H9 (cell line): ENCODE measurements around the gene SRC. TPM values are rescaled to one million over a fixed set of nuclear protein-coding genes. Genes with fewer than 3 reads are reported as not detected.

Experiments
- DNase-seq: peaks from one replicate; pipeline ENCODE4 v3.0.0-alpha.2; 2017
- H2AFZ ChIP-seq: one replicate; pipeline ENCODE4 v1.6.1; 2013; ENCODE audit warnings: mild to moderate bottlenecking, low read length, control low read depth, moderate library complexity
- H2AK5ac ChIP-seq: 2 replicates; pipeline ENCODE4 v1.6.1; 2013; ENCODE audit warnings: low read length, control low read depth, mixed read lengths; ENCODE audit not compliant: insufficient read length
- H2BK120ac ChIP-seq: one replicate; pipeline ENCODE4 v1.6.1; 2013; ENCODE audit warnings: low read depth, mild to moderate bottlenecking, low read length, control low read depth, inconsistent platforms; ENCODE audit not compliant: poor library complexity, severe bottlenecking
- H2BK12ac ChIP-seq: 2 replicates; pipeline ENCODE4 v1.6.1; 2013; ENCODE audit warnings: low read length, control low read depth, mixed read lengths, low read depth; ENCODE audit not compliant: insufficient read length
- H2BK15ac ChIP-seq: 2 replicates; pipeline ENCODE4 v1.6.1; 2013; ENCODE audit warnings: low read depth, low read length, control low read depth
- H2BK20ac ChIP-seq: one replicate; pipeline ENCODE4 v1.6.1; 2013; ENCODE audit warnings: low read depth, mild to moderate bottlenecking, low read length, control low read depth, inconsistent platforms; ENCODE audit not compliant: poor library complexity, severe bottlenecking
- H2BK5ac ChIP-seq: 2 replicates; pipeline ENCODE4 v1.6.1; 2013; ENCODE audit warnings: low read length, control low read depth, mixed read lengths; ENCODE audit not compliant: insufficient read length
- H3K14ac ChIP-seq: 2 replicates; pipeline ENCODE4 v1.6.1; 2013; ENCODE audit warnings: low read length, control low read depth; ENCODE audit not compliant: insufficient read depth
- H3K18ac ChIP-seq: 2 replicates; pipeline ENCODE4 v1.6.1; 2013; ENCODE audit warnings: low read depth, mild to moderate bottlenecking, mixed read lengths, low read length, control low read depth; ENCODE audit not compliant: insufficient read length
- H3K23ac ChIP-seq: 2 replicates; pipeline ENCODE4 v1.6.1; 2013; ENCODE audit warnings: low read length, control low read depth, mixed read lengths, low read depth; ENCODE audit not compliant: insufficient read length
- H3K23me2 ChIP-seq: 2 replicates; pipeline ENCODE4 v1.6.1; 2013; ENCODE audit warnings: low read depth, mild to moderate bottlenecking, mixed read lengths, low read length, control low read depth; ENCODE audit not compliant: insufficient read length, poor library complexity, severe bottlenecking
- H3K27ac ChIP-seq: 2 replicates; pipeline ENCODE4 v1.5.1; 2013; ENCODE audit warnings: low read length, control low read depth, mixed read lengths, low read depth; ENCODE audit not compliant: insufficient read length
- H3K27me3 ChIP-seq: 2 replicates; pipeline ENCODE4 v1.6.1; 2013; ENCODE audit warnings: low read length, control low read depth, inconsistent platforms; ENCODE audit not compliant: insufficient read depth
- H3K4ac ChIP-seq: 2 replicates; pipeline ENCODE4 v1.6.1; 2013; ENCODE audit warnings: low read depth, mild to moderate bottlenecking, control low read depth, inconsistent platforms, low read length, moderate library complexity
- H3K4me1 ChIP-seq: 2 replicates; pipeline ENCODE4 v1.6.1; 2013; ENCODE audit warnings: low read length, control low read depth, inconsistent platforms; ENCODE audit not compliant: insufficient read depth
- H3K4me2 ChIP-seq: 2 replicates; pipeline ENCODE4 v1.6.1; 2013; ENCODE audit warnings: low read length, control low read depth, mixed read lengths; ENCODE audit not compliant: insufficient read length, insufficient read depth
- H3K56ac ChIP-seq: 2 replicates; pipeline ENCODE4 v1.6.1; 2013; ENCODE audit warnings: low read depth, mild to moderate bottlenecking, mixed read lengths, low read length, control low read depth; ENCODE audit not compliant: insufficient read length
- H3K79me1 ChIP-seq: 2 replicates; pipeline ENCODE4 v1.6.1; 2013; ENCODE audit warnings: low read depth, mild to moderate bottlenecking, moderate library complexity, low read length, control low read depth, inconsistent platforms; ENCODE audit not compliant: insufficient read depth, poor library complexity, severe bottlenecking
- H3K79me2 ChIP-seq: 2 replicates; pipeline ENCODE4 v1.6.1; 2013; ENCODE audit warnings: low read length, control low read depth, inconsistent platforms; ENCODE audit not compliant: insufficient read depth
- H3K9ac ChIP-seq: 2 replicates; pipeline ENCODE4 v1.6.1; 2013; ENCODE audit warnings: low read length, control low read depth, mixed read lengths; ENCODE audit not compliant: insufficient read length; ENCODE audit errors: extremely low read depth
- H3K9me3 ChIP-seq: one replicate; pipeline ENCODE4 v1.6.1; 2013; ENCODE audit warnings: low read depth, low read length, inconsistent platforms; ENCODE audit not compliant: control insufficient read depth
- H3T11ph ChIP-seq: one replicate; pipeline ENCODE4 v1.6.1; 2013; ENCODE audit warnings: mild to moderate bottlenecking, low read length, control low read depth, inconsistent platforms
- H4K20me1 ChIP-seq: one replicate; pipeline ENCODE4 v1.6.1; 2013; ENCODE audit not compliant: control insufficient read depth, insufficient read length, insufficient read depth
- H4K5ac ChIP-seq: 2 replicates; pipeline ENCODE4 v1.6.1; 2013; ENCODE audit warnings: low read depth, mild to moderate bottlenecking, mixed read lengths, low read length, control low read depth; ENCODE audit not compliant: insufficient read length
- H4K8ac ChIP-seq: replicated peaks from 2 replicates; pipeline ENCODE4 v1.6.1; 2013; ENCODE audit warnings: low read length, control low read depth, mixed read lengths, low read depth; ENCODE audit not compliant: insufficient read length
- H4K91ac ChIP-seq: 2 replicates; pipeline ENCODE4 v1.6.1; 2013; ENCODE audit warnings: low read depth, mild to moderate bottlenecking, moderate library complexity, mixed read lengths, low read length, control low read depth; ENCODE audit not compliant: insufficient read length
- H3K27ac Mint-ChIP-seq, 3 experiments: 2 replicates in 2 of 3; 3 replicates in 1 of 3; pipeline ENCODE4 v1.8.0; 2020 to 2021; ENCODE audit warnings: mixed read lengths in 3 of 3, mild to moderate bottlenecking in 1 of 3, moderate library complexity in 1 of 3
- H3K27me3 Mint-ChIP-seq: 2 replicates; pipeline ENCODE4 v1.8.0; 2021; ENCODE audit warnings: low read depth, mild to moderate bottlenecking, moderate library complexity, mixed read lengths
- H3K36me3 Mint-ChIP-seq, 3 experiments: 2 replicates in 2 of 3; 3 replicates in 1 of 3; pipeline ENCODE4 v1.8.0; 2020 to 2021; ENCODE audit warnings: low read depth in 3 of 3, mixed read lengths in 3 of 3; ENCODE audit not compliant: insufficient read depth in 1 of 3
- H3K4me1 Mint-ChIP-seq, 2 experiments: 2 replicates each; pipeline ENCODE4 v1.8.0; 2020; ENCODE audit warnings: mixed read lengths in 2 of 2
- H3K4me3 Mint-ChIP-seq, 2 experiments: 2 replicates in 1 of 2; 3 replicates in 1 of 2; pipeline ENCODE4 v1.8.0; 2020 to 2021; ENCODE audit warnings: mild to moderate bottlenecking in 2 of 2, mixed read lengths in 2 of 2, moderate library complexity in 1 of 2
- H3K9me3 Mint-ChIP-seq, 2 experiments: 2 replicates in 1 of 2; 3 replicates in 1 of 2; pipeline ENCODE4 v1.8.0; 2020; ENCODE audit warnings: mild to moderate bottlenecking in 2 of 2, mixed read lengths in 2 of 2, moderate library complexity in 1 of 2
- WGBS: extraction: QIAGEN DNeasy Blood & Tissue Kit; methylation state at CpG from one replicate; pipeline ENCODE4 v1.1.7; 2013; ENCODE audit warnings: missing lambda C conversion rate, low lambda C conversion rate, mixed read lengths; ENCODE audit not compliant: insufficient read length; ENCODE audit errors: extremely low coverage; 5-methylcytosine and 5-hydroxymethylcytosine counted together
- total RNA-seq: library from RNA; stranded (reverse); gene quantifications from 2 replicates; pipeline ENCODE4 v1.2.1, GENCODE V29; 2021
- TF ChIP-seq, protein P1 (sequence below): fragments of 200-600 bp; sonication (generic); conservative IDR thresholded peaks from 3 replicates; pipeline ENCODE4 v1.8.0; 2021; ENCODE audit warnings: antibody characterized with exemption, mild to moderate bottlenecking

Gene SRC
- total RNA-seq, 1 experiment from 2014 or later: 44.5 TPM

DNA sequence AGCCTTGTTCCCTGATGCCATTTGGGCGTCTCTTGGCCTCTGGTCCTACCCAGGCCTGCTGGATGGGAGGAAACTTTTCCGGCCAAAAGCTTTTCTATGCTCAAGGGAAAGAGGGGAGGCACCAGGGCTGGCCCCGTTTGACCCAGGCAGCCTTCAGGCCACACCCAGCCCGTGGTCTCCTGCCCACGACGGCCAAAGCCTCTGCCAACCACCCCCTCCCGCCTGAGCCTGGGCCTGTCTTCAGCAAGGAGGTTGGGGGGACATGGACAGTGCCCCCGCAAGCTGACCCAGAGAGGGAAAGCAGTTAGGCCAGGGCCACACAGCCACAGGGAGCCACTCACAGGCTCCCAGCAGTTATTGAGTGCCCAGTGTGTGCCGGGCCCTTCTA is 49.5 kb downstream of the SRC start:
- H2AK5ac ChIP-seq: no peak overlapping the region
- H3K14ac ChIP-seq: no peak overlapping the region
- no peak overlapping the region for H3K23ac ChIP-seq
- no peak overlapping the region for H3K4me2 ChIP-seq
- H3K79me2 ChIP-seq: no peaks in the 10 kb centered on the region
- no CpG with 5 or more reads among the region's 9 CpGs for WGBS
- H4K5ac ChIP-seq: no peak overlapping the region
- no peak overlapping the region for H3K56ac ChIP-seq
- no peak for DNase-seq
- no peaks in the 10 kb centered on the region; the same call in 1 of the 2 replicates for H3K4me1 ChIP-seq
- H2BK12ac ChIP-seq: no peak overlapping the region
- no peak overlapping the region for H2BK20ac ChIP-seq
- H3K4ac ChIP-seq: no peak overlapping the region
- TF ChIP-seq, protein P1, sequence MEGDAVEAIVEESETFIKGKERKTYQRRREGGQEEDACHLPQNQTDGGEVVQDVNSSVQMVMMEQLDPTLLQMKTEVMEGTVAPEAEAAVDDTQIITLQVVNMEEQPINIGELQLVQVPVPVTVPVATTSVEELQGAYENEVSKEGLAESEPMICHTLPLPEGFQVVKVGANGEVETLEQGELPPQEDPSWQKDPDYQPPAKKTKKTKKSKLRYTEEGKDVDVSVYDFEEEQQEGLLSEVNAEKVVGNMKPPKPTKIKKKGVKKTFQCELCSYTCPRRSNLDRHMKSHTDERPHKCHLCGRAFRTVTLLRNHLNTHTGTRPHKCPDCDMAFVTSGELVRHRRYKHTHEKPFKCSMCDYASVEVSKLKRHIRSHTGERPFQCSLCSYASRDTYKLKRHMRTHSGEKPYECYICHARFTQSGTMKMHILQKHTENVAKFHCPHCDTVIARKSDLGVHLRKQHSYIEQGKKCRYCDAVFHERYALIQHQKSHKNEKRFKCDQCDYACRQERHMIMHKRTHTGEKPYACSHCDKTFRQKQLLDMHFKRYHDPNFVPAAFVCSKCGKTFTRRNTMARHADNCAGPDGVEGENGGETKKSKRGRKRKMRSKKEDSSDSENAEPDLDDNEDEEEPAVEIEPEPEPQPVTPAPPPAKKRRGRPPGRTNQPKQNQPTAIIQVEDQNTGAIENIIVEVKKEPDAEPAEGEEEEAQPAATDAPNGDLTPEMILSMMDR: no peak
- H4K8ac ChIP-seq: no peak overlapping the region
- no peak overlapping the region for H3K27ac ChIP-seq
- H4K91ac ChIP-seq: peak overlapping the region; percentile 30
- H3K9ac ChIP-seq: no peak overlapping the region
- Mint-ChIP-seq H3K27ac (no peak overlapping the region; a peak in 1 of 7 replicates), H3K4me1 (peaks cover 20 to 33% of the 10 kb centered on the region in 2 experiments), H3K9me3 (no peaks in the 10 kb centered on the region), H3K27me3 (no peaks in the 10 kb centered on the region; the same call in 1 of the 2 replicates), H3K4me3 (no peak overlapping the region; a peak in 1 of 5 replicates), H3K36me3 (peaks cover 0 to 33% (median 32%) of the 10 kb centered on the region in 3 experiments; a peak in 5 of 7 replicates)
- H2BK5ac ChIP-seq: no peak overlapping the region
- no peaks in the 10 kb centered on the region for H3K27me3 ChIP-seq
- no peak overlapping the region for H3K18ac ChIP-seq
- no peaks in the 10 kb centered on the region for H3K9me3 ChIP-seq
- no peak overlapping the region for H2AFZ ChIP-seq
- no peaks in the 10 kb centered on the region for H3K79me1 ChIP-seq
- H4K20me1 ChIP-seq: no peaks in the 10 kb centered on the region
- H2BK15ac ChIP-seq: no peak overlapping the region
- no peak overlapping the region for H3T11ph ChIP-seq
- H2BK120ac ChIP-seq: no peak overlapping the region
- no peaks in the 10 kb centered on the region for H3K23me2 ChIP-seq
